ENCODE results near the gene SDR42E1. TPM values are rescaled to one million over a fixed set of nuclear protein-coding genes. Genes with fewer than 3 reads are reported as not detected.

The SDR42E1 gene
- total and polyA plus RNA-seq, 2 of the 13 experiments (the other 11 are each of a cell fraction or from before 2014, with no cell fraction given) = 0.01 to 0.13 TPM

GRCh38 chr16:82047787-82048186 lies 36.5 kb upstream of the SDR42E1 start:
- TF ChIP-seq BHLHE40 (IDR thresholded peaks at IDR 0.05; ENCODE audit: low read length) (no peak), PTBP1 (IDR thresholded peaks at IDR 0.05; ENCODE audit: low read depth, low read length, poor library complexity, severe bottlenecking) (no peak), IKZF1 (IDR thresholded peaks at IDR 0.05) (no peak), NFRKB (IDR thresholded peaks at IDR 0.05) (no peak), TAF15 (IDR thresholded peaks at IDR 0.05; ENCODE audit: low read depth, low read length, poor library complexity, severe bottlenecking) (no peak), GZF1 (CRISPR knock-in tag; IDR thresholded peaks at IDR 0.05) (no peak), MAFK (conservative IDR thresholded peaks at IDR 0.05 in 1 of 2, IDR thresholded peaks at IDR 0.05 in 1 of 2; ENCODE audit: low read length in 2 of 2) (peak; percentile 64 to 68), ZNF251 (CRISPR knock-in tag; IDR thresholded peaks at IDR 0.05) (no peak), MAFF (IDR thresholded peaks at IDR 0.05; ENCODE audit: low read depth, low read length) (peak; percentile 57; the same call in 1 of the 2 replicates), ZSCAN9 (CRISPR knock-in tag; IDR thresholded peaks at IDR 0.05; ENCODE audit: borderline replicate concordance) (no peak)
- TF ChIP-seq, protein P1, sequence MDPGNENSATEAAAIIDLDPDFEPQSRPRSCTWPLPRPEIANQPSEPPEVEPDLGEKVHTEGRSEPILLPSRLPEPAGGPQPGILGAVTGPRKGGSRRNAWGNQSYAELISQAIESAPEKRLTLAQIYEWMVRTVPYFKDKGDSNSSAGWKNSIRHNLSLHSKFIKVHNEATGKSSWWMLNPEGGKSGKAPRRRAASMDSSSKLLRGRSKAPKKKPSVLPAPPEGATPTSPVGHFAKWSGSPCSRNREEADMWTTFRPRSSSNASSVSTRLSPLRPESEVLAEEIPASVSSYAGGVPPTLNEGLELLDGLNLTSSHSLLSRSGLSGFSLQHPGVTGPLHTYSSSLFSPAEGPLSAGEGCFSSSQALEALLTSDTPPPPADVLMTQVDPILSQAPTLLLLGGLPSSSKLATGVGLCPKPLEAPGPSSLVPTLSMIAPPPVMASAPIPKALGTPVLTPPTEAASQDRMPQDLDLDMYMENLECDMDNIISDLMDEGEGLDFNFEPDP (CRISPR knock-in tag; conservative IDR thresholded peaks at IDR 0.05) = no peak
- Histone ChIP-seq H4K20me1 (ENCODE audit: insufficient read depth, low read length) (no peaks in the 10 kb centered on the region), H3K27ac (ENCODE audit: extremely low read length, insufficient read depth, low read length) (no peak overlapping the region), H3K4me2 (ENCODE audit: low read depth, low read length) (no peak overlapping the region), H3K4me3 (replicated peaks in 1 of 3; ENCODE audit: insufficient read depth in 1 of 3, low read depth in 2 of 3, low read length in 3 of 3) (no peak overlapping the region), H3K27me3 (ENCODE audit: control insufficient read depth in 1 of 2, insufficient read depth in 2 of 2, low read length in 2 of 2) (no peaks in the 10 kb centered on the region), H3K9me3 (ENCODE audit: low read length) (no peaks in the 10 kb centered on the region), H3K36me3 (replicated peaks in 1 of 2; ENCODE audit: control insufficient read depth in 1 of 2, insufficient read depth in 2 of 2, low read length in 2 of 2) (peaks cover 2 to 5% of the 10 kb centered on the region in 2 experiments; a peak in 3 of 5 replicates), H3K9ac (ENCODE audit: insufficient read depth, low read depth, low read length) (no peak overlapping the region), H3K4me1 (ENCODE audit: insufficient read depth, low read length) (peaks cover 94% of the 10 kb centered on the region), H3K79me2 (ENCODE audit: insufficient read depth, low read length) (peaks cover 34% of the 10 kb centered on the region), H2AFZ (ENCODE audit: low read length) (no peak overlapping the region)
- in situ Hi-C loops (cut with HindIII; ENCODE audit: extremely low pct_ligation_motif_present, low pct_unique_long_range_greater_than_20kb) (no loop called here), intact Hi-C loops (cut with micrococcal nuclease; ENCODE audit: unreplicated experiment) (no loop called here)
- ChIA-PET CTCF (ENCODE audit: low intra/inter-chr PET ratio, low total read pairs) (no interaction called here), POLR2A (no interaction called here)
- 98% methylated on average over 2 of the region's 2 CpGs for WGBS (ENCODE audit: low lambda C conversion rate)
- DNase-seq (ENCODE audit: low spot score) (no peak), ATAC-seq (no peak), FAIRE-seq (no peak)
- no TSS peak for BruUV-seq (replicated peaks)
